ENCODE results near the gene NANS.
A peak's percentile ranks its signal among the peaks of the same experiment; 100 is the strongest.
"Not testable (repeated sequence)": the region's sequence is repeated elsewhere in the genome, so short reads cannot be mapped to it uniquely, and the experiment has no call there.

NANS gene

DNA sequence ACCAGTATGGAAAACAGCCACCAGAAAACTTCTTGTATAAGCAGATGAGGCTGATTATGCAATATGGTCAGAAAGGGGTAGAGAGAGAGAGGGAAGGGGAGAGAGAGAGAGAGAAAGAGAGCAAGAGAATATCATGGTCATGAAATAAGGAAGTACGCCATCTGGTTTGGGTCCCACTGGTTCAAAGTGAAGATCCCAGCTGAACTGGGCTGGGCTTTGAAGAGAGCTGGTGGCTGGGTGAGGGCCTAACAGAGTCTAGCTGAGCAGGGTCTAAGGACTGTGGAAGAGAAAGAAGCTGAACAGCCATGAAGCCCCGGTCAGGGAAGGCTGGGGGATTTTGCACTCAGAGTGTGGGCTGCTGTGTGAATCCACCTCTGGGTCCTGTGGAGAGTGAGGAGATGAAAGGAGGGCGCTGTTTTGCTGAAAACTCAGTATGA is 47.9 kb downstream of the NANS start:
- no peak for DNase-seq

DNA sequence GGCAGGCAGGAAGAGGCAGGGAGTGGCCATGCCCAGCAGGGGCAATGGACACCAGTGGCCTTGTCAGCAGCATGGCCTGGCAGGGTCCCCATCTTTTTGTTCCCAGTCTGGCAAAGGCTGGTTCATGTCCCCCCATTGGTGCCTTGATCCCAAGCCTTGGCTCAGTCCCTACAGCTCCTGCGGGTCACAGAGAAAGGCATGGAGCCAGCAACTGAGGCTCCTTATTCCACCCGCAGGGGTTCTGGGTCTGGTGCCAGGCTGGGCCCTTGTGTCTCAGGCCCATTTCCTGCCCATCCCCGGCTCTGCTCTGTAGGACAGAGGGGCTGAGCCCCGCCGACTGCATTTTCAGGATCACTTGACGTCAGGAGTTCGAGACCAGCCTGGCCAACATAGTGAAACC is 48.5 kb downstream of the NANS start:
- no peak for DNase-seq

DNA sequence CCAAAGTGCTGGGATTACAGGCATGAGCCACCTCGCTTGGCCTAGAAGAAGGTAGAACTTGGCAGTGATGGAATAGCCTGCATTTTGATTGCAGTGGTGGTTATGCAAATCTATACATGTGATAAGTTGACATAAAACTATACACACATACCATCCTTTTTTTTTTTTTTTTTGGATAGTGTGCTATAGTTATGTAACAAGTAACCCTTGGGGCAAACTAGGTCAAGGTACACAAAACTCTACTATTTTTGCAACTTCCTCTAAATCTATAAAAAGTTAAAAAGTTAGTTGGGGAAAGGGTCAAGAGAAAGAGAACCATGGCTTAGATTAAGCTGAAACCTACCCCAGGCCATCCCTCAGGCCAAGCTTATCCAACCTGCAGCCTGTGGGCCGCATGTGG is 51.4 kb downstream of the NANS start:
- DNase-seq, result peak; percentile 40

DNA sequence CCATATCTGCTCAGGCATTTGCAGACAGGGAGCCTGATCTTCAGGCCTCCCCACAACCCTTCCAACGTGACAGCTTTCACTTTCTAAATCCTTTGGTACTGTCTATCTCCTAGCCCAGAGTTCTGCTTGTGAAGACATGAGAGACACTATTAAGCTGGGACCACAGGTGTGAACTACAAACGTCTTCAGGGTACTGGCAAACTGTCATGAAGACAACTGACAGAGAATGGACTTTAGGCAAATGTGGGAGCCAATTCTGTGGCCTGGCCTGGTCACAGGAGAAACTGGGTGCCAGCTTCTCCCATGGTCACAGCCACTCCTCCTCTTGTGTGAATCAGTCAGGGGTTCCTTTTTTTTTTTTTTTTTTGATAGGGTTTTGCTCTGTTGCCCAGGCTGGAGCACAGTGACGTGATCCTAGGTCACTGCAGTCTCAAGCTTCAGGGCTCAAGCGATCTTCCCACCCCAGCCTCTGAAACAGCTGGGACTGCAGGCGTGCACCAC is 52.0 kb downstream of the NANS start:
- peak; percentile 65 for DNase-seq

DNA sequence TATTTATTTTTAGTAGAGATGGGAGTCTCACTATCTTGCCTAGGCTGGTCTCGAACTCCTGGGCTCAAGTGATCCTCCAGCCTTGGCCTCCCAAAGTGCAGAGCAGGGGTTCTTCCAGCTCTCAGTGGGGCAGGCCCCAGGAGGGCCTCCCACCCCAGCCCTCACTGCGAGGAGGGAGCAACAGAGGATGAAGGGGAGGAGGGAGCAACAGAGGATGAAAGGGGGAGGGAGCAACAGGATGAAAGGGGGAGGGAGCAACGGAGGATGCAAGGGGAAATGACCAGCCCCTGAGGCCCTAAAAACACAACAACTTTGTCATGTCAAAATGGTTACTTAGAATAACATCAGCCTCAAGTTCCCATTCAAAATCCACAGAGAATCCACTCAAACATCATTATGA is 52.5 kb downstream of the NANS start:
- DNase-seq, result no peak

DNA sequence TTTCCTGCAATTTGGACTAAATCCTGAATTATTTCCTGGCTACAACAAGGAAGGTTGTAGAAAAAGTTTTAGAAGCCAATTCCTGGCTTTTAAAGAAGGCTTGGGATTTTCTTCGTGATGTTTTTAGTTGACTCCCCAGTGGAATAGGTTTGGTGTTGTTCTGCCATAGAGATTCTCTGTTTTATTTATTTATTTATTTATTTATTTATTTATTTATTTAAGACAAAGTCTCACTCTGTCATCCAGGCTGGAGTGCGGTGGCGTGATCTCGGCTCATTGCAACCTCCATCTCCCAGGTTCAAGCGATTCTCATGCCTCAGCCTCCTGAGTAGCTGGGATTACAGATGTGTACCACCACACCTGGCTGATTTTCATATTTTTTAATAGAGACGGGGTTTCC is 60.6 kb downstream of the NANS start:
- not testable (repeated sequence) for DNase-seq

DNA sequence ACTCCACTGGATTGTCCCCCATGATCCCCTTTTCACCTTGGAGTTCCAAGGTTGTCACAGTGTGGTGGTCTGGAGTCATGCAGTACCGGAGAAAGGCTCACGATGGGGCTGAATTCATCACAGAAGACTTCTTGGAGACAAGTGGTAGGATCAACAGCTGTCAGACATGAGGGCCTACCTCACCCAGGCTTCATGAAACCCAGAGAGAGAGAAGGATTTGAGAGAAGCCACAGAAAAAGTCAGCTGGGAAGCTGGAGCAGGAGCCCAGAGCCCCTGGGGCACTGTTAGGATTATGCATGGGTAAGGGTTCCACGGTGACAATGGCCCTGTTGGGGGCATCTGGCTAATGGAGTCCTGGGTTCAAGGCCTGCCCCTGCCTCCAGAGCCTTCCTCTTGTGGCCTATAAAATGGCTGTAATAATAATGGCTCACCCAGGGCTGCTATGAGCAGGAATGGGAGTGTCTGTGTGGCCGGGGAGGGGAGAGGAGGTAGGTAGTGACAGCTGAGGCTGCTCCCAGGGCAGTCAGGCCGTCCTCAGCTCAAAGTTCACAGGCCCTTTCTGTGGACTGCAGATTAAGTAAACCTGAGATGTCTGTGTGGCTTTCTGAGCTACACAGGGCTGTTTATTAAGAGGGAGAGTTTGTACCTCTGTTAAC is 61.6 kb downstream of the NANS start:
- peak; percentile 62 for DNase-seq

DNA sequence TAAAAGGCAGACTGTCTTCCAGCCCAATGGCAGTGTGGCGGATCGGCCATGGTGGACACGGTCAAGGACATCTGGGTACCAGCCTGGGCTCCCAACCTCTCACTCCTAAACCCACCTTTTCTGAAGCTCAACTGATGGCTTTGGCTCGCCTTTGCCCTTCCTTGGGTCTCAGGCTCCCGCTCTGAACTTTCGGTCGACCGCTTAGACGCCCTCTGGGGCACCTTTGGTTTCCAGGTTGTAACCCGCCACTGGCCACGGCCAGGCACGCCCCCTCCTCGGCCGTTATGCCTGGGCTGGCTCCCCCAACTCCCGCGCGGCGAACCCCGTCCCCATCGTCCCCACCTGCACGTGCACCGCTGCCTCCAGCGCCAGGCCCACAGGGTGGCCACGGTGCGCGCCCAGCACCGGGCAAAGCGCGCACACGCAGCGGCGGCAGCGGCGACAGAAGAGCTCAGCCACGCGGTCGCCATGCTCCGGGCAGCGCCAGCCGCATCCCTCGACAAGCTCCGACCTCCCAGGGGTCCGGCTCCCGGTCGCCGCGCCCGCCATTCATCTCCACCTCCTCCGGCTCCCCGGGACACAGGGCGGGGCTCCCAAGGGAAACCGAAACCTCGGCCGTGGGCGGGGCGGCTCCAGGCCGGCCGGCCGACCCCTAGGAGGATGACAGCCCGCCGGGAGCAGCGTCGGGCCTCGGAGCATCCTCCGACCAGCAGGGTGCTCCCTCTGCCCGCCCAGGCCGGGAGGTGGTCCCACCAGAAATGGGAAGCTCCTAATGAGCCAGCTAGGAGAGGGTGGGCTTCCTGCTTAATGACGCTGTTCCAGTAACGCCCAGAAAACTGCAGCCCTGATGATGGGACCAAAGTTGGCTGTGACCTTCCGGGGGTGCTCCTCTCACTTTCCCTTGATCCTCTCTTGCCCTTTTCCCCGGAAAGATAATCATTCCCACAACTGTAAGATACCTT is 62.4 kb downstream of the NANS start, which contains the start of gene TRIM14:
TRIM14 (minus strand) TSS at position 583 of the 962 bp plus-strand sequence; CDS start at position 549, 34 bp downstream.
- peak; percentile 42 for DNase-seq

DNA sequence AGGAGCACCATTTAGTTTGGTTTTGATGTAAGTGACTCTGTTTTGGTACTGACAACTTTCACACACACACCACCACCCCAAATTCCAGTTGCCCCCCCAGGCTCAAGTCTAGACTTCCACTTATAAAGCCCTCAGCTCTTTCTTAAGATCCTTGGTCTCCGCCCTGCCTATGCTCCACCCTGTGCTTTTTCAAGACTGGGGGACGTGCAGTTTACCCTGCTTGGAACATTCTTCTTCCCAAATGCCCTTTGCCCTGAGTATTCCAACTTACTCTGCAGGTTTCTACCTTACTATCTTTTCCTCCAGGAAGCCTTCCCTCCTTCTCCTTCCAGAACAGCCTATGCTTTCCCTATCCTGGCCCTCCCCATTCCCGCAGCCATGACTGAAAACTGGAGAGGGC is 63.9 kb downstream of the NANS start:
- no peak for DNase-seq

DNA sequence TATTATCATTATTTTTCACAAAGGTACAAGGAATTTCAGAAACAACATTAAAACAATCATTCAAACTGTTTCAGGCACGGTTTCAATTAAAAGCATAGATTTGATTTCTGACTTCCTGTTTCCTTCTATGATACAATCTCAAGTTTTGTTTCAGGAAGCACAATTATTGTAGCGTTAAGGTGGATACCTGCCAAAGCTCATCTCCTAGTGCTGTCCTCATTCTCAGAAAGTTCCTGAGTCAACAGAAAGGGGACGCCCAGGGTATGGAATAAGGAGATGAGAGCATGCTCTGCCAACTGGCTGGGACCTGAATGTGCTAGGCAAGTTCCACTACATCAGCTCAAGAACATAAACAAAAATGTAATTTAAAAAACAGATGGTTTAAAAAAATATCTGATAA is 64.5 kb downstream of the NANS start:
- DNase-seq, result peak; percentile 27

DNA sequence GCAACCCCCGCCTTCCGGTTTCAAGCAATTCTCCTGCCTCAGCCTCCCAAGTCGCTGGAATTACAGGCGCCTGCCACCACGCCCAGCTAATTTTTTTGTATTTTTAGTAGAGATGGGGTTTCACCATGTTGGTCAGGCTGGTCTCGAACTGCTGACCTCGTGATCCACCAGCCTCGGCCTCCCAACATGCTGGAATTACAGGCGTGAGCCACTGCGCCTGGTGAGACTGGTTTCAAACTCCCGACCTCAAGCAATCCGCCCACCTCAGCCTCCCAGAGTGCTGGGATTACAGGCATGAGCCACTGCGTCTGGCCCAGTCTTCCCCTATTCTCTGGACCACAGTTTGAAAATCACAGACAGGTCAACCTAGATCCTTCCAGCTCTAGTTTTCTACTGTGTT is 67.6 kb downstream of the NANS start:
- DNase-seq, result not testable (repeated sequence)

DNA sequence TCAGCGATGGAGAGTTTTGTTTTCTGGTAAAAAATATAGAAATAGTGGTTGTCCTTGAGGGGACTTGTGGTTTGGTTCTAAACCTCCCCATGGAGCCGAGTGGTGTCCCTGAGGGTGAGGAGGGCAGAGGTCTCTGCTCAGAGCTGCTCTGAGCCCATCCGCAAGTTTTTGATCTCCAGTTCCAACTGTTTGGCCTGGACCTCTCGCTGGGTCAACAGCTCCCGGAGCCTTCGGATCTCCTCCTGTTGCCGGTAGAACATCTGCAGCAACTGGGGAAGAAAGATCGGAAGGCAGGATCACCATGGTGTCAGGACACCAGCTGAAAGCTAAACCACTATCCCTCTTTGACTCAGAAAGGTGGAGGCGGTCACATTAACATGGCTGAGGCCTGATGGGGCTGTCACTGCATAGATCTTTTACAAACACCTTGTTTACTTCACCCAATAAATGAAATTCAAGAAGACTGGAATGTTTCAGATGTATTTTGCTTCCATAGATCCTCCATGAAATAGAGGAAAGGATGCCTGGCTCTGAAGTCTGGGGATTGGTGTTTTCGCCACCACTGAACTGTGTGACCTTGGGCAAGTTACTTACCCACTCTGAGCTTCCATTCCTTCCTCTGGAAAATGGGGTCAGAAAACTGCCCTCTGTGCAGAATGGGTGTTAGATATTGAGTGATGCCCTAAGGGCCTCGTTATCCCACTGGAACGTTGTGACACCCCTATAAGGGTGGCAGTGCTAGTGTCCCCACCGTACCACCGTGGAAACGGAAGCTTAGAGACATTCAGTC is 68.3 kb downstream of the NANS start:
- no peak for DNase-seq

DNA sequence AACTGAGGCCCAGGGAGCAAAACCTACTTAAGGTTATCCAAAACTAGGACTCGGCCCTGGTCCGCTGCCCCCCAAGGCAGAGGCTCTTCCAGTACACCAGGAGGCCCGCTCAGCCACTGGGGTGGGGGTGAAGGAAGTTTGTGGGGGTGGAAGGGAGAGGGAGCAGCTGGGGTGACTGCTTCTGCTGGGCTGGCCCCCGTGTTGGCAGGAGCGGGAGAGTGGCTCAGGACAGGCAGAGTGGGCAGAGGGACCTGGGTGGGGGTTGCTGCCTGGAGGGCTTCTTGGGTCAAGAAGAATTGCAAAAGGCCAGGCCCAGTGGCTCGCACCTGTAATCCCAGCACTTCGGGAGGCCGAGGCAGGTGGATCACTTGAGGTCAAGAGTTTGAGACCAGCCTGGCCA is 70.7 kb downstream of the NANS start:
- no peak for DNase-seq

DNA sequence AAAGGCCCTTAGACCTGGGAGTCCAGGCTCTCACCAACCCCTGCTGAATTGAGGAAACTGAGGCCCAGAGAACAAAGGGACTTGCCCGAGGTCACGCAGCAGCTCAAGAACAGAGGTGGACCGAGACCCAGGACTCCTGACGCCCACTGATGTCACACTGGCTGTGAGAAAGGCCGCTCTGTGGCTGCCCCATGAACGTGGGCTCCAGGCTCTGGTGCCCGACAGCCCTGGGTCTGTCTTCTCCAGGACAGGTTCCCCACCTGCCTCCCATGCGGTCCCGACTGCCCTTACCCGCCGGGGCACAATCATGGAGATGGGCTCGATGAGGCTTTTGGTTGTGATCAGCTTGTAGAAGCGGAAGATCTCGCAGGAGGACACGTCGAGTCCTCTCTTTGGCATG is 71.8 kb downstream of the NANS start:
- DNase-seq, result no peak

DNA sequence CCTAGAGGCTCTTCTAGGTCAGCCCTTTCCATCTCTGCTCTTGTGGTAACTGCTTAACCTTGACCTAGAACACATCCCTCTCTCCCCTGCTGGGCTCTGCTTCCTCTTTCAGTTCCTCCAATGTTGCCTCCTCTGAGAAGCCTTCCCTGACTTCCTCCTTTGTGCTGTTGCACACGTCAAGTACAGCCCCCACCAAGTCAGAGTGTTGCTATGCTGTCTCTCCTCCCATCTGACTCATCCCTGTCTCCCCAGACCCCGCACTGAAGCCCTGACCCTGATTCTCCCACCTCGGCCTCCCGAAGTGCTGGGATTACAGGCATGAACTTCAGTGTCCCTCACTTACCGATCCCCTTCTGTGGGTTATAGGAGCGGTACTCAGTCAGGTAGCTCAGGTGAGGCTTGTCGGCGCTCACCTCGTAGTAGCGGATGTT is 72.9 kb downstream of the NANS start:
- DNase-seq, result no peak

DNA sequence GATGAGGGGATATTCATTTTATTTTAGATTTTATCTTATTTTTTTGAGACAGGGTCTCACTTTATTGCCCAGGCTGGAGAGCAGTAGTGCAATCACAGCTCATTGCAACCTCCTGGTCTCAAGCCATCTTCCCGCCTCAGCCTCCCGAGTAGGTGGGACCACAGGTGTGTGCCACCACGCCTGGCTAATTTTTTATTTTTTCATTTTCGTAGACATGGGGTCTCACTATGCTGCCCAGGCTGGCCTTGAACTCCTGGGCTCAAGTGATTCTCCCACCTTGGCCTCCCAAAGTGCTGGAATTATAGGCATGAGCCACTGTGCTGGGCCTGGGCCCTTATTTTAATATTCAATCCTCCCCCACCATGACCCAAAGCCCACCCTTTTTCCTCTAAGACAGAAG is 73.5 kb downstream of the NANS start:
- not testable (repeated sequence) for DNase-seq

DNA sequence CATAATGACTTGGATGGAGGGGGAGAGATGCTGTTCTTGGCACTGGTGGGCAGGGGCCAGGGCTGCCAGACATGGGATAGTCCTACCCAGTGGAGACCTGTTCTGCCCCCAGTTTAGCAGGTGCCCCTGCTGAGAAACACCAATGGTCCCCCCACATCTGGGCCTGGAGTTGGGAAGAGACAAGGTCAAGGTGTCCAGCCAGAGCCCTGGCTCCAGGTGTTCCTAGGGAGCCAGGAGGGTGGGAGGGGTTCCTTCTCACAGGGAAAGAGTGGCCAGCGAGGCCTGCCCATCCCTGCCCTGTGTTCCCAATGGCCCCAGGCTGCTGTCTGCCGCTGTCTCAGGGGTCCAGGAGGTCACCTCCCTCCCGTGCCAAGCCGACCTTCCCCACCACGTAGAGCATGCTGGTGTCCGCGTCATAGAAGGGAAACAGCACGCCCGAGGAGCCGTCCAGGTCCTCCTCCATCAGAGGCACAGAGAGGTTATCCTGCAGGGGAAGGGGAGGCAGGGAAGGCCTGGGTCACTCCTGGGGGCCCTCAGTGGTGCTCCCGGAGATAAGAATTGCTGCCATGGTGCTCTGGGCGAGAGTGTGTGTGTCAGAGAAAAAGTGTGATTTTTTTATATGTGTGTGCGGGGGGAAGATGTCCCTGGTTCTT is 74.2 kb downstream of the NANS start:
- DNase-seq, result no peak

DNA sequence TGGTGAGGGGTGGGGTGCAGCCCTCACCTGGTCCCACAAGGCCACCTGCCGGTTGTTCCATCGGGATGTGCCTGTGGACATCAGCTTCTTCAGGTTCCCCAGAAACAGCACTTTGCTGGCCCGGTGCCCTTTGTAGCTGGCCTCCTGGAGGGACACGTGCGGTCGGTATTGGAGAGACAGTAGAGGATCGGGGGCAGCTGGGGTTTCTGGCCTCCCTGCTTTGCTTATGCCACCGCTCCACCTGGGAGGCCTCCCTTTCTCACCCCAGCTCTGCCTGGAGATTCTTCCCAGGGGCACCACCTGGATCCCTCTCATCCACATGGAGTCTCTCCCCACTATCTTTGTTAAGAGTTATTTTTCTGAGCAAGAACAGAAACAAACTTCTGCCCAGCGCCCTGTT is 75.6 kb downstream of the NANS start:
- no peak for DNase-seq
